Calu3 (cell line): ENCODE results near the gene GRAMD1B. TPM values are rescaled to one million over a fixed set of nuclear protein-coding genes. Genes with fewer than 3 reads are reported as not detected.

ENCODE experiments used
- BruUV-seq: library from RNA; stranded (reverse); fragments of 400-500 nt; replicated peaks from 2 replicates; lab custom pipeline; 2021; lab: Mats Ljungman, UMichigan
- CTCF ChIA-PET: fragments of 300-600 bp; sonication (Branson Sonifier 250); formaldehyde crosslinking; loops from one replicate; lab custom pipeline; 2022; ENCODE audit warnings: antibody characterized with exemption; lab: Charles Lee
- DNase-seq: peaks from one replicate; pipeline ENCODE4 v3.0.0; 2022
- H3K27ac Mint-ChIP-seq: one replicate; pipeline ENCODE4 v1.8.0; 2022; ENCODE audit warnings: mixed read lengths; ENCODE audit not compliant: unreplicated experiment
- H3K27me3 Mint-ChIP-seq: one replicate; pipeline ENCODE4 v1.8.0; 2022; ENCODE audit warnings: mixed read lengths; ENCODE audit not compliant: unreplicated experiment
- H3K36me3 Mint-ChIP-seq: one replicate; pipeline ENCODE4 v1.8.0; 2022; ENCODE audit warnings: mild to moderate bottlenecking, moderate library complexity, mixed read lengths; ENCODE audit not compliant: insufficient read depth, unreplicated experiment
- H3K4me1 Mint-ChIP-seq: one replicate; pipeline ENCODE4 v1.8.0; 2022; ENCODE audit warnings: mild to moderate bottlenecking, low read depth, mixed read lengths; ENCODE audit not compliant: unreplicated experiment
- H3K4me3 Mint-ChIP-seq: one replicate; pipeline ENCODE4 v1.8.0; 2022; ENCODE audit warnings: mild to moderate bottlenecking, low read depth, moderate library complexity, mixed read lengths; ENCODE audit not compliant: unreplicated experiment
- H3K9me3 Mint-ChIP-seq: one replicate; pipeline ENCODE4 v1.8.0; 2022; ENCODE audit warnings: low read depth, mixed read lengths; ENCODE audit not compliant: unreplicated experiment
- intact Hi-C: fragments of 100-400 bp; cut with micrococcal nuclease; formaldehyde crosslinking; loops from one replicate; pipeline ENCODE4 v1.10.0; 2022; ENCODE audit not compliant: unreplicated experiment
- total RNA-seq: library from RNA; stranded (reverse); gene quantifications from 2 replicates; pipeline ENCODE4 v1.2.3, GENCODE V29; 2022
- TF ChIP-seq, protein P1 (sequence below): fragments of 200-600 bp; IDR thresholded peaks from one replicate; pipeline ENCODE4 v1.8.0; 2022; ENCODE audit warnings: antibody characterized with exemption; ENCODE audit not compliant: unreplicated experiment

GRAMD1B gene
- total RNA-seq, 1 experiment from 2014 or later = 5.9 TPM

DNA sequence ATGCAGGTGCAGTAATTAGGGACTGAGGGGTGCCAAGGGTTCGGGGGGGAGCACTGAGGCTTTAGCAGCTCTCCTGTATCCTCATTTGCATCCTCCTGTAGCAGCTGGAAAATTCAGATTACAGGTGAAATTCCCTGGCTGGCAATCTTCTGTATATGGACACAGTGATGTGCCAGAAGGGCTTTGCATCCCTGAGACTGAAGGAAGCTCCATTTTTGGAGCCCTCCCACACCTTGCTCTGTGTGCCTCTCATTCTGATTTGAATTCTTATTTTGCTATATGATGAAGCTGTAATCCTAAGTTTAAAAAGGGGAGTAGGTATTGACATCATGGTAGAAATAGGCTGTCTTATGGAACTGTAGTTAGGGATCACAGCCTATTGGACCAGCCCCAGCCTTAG lies 177.7 kb downstream of the GRAMD1B start:
- Mint-ChIP-seq H3K4me3 (no peak overlapping the region), H3K4me1 (no peaks in the 10 kb centered on the region), H3K27me3 (no peaks in the 10 kb centered on the region), H3K9me3 (no peaks in the 10 kb centered on the region), H3K36me3 (no peaks in the 10 kb centered on the region), H3K27ac (no peak overlapping the region)
- TF ChIP-seq, protein P1, sequence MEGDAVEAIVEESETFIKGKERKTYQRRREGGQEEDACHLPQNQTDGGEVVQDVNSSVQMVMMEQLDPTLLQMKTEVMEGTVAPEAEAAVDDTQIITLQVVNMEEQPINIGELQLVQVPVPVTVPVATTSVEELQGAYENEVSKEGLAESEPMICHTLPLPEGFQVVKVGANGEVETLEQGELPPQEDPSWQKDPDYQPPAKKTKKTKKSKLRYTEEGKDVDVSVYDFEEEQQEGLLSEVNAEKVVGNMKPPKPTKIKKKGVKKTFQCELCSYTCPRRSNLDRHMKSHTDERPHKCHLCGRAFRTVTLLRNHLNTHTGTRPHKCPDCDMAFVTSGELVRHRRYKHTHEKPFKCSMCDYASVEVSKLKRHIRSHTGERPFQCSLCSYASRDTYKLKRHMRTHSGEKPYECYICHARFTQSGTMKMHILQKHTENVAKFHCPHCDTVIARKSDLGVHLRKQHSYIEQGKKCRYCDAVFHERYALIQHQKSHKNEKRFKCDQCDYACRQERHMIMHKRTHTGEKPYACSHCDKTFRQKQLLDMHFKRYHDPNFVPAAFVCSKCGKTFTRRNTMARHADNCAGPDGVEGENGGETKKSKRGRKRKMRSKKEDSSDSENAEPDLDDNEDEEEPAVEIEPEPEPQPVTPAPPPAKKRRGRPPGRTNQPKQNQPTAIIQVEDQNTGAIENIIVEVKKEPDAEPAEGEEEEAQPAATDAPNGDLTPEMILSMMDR = no peak
- CTCF ChIA-PET = no interaction called here
- no TSS peak for BruUV-seq
- intact Hi-C loops = no loop called here
- DNase-seq = no peak

DNA sequence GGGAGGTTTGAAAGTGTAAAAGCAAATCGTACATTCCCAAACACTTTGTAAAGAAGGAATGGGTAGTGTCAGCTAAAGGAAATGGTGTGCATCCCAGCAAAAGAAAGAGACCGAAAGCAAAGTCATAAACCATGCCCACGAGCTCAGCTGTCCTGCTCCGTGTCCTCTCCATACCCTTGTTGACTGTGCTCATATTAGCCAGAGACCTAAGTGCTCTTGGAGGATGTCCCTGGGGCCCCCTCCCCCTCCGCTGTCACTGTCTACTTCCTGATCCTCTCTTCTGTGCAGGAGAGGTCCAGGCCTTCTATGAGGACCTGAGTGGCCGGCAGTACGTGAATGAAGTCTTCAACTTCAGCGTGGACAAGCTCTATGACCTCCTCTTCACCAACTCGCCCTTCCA lies 178.3 kb downstream of the GRAMD1B start:
- no peaks in the 10 kb centered on the region for H3K9me3 Mint-ChIP-seq
- H3K27me3 Mint-ChIP-seq = no peaks in the 10 kb centered on the region
- intact Hi-C loops = no loop called here
- no peak overlapping the region for H3K27ac Mint-ChIP-seq
- TF ChIP-seq, protein P1 = no peak
- CTCF ChIA-PET = no interaction called here
- no peaks in the 10 kb centered on the region for H3K36me3 Mint-ChIP-seq
- no TSS peak for BruUV-seq
- DNase-seq = no peak
- no peaks in the 10 kb centered on the region for H3K4me1 Mint-ChIP-seq
- H3K4me3 Mint-ChIP-seq = no peak overlapping the region

DNA sequence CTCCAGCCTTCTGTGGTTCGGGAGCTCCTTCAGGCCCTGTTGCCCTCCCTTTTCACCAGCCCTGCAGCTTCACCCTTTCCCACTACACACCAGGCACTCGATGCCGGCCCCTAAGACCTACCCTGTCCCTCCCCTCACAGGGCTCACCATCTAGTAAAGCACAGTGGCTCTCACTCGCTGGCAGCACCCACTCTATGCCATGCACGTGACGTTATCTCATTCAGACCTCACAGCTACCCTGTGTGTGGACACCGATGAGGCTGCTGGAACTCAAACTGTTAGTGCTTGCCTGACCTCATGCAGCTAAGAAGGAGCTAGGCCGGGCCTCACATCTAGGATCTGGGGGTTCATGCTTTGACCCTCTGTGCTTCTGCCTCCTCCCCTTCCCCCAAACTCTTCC lies 178.9 kb downstream of the GRAMD1B start:
- no TSS peak for BruUV-seq
- no peak for DNase-seq
- no peaks in the 10 kb centered on the region for H3K27me3 Mint-ChIP-seq
- H3K27ac Mint-ChIP-seq = no peak overlapping the region
- H3K9me3 Mint-ChIP-seq = no peaks in the 10 kb centered on the region
- no peak overlapping the region for H3K4me3 Mint-ChIP-seq
- TF ChIP-seq, protein P1 = no peak
- H3K36me3 Mint-ChIP-seq = no peaks in the 10 kb centered on the region
- intact Hi-C loops = no loop called here
- no peaks in the 10 kb centered on the region for H3K4me1 Mint-ChIP-seq
- CTCF ChIA-PET = no interaction called here

DNA sequence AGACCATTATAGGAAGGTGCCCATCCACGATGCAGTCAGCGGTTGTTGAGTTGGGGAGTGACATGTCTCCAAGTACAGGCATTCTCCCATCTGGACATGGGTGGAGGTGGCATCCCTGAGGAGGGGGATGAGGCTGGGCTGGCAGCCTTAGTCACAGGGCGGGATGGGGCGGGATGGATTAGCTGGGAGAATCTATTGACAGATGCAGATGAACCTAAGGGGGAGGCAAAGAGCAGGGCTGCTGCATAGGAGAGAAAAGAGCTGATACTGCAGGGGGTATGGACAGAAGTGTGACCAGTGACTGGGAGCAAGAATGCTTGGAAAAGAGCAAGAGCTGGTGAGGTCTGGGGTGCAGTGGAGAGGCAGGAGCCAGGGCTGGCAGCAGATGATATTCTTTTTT lies 181.6 kb downstream of the GRAMD1B start:
- intact Hi-C loops = no loop called here
- no peaks in the 10 kb centered on the region for H3K27me3 Mint-ChIP-seq
- H3K4me1 Mint-ChIP-seq = no peaks in the 10 kb centered on the region
- H3K27ac Mint-ChIP-seq = no peak overlapping the region
- TF ChIP-seq, protein P1 = no peak
- H3K4me3 Mint-ChIP-seq = no peak overlapping the region
- CTCF ChIA-PET = interaction anchor here (0.6 kb wide), 1 partner anchor 749 kb away, joined by 3 read pairs; no protein-coding TSS in a partner anchor
- no peaks in the 10 kb centered on the region for H3K36me3 Mint-ChIP-seq
- DNase-seq = no peak
- H3K9me3 Mint-ChIP-seq = no peaks in the 10 kb centered on the region
- no TSS peak for BruUV-seq
